ENCODE measurements around the gene VIPR2. TPM values are rescaled to one million over a fixed set of nuclear protein-coding genes. Genes with fewer than 3 reads are reported as not detected.

VIPR2 gene
- total and polyA plus RNA-seq, 2 of the 13 experiments (the other 11 are each of a cell fraction or from before 2014, with no cell fraction given), result not detected

DNA sequence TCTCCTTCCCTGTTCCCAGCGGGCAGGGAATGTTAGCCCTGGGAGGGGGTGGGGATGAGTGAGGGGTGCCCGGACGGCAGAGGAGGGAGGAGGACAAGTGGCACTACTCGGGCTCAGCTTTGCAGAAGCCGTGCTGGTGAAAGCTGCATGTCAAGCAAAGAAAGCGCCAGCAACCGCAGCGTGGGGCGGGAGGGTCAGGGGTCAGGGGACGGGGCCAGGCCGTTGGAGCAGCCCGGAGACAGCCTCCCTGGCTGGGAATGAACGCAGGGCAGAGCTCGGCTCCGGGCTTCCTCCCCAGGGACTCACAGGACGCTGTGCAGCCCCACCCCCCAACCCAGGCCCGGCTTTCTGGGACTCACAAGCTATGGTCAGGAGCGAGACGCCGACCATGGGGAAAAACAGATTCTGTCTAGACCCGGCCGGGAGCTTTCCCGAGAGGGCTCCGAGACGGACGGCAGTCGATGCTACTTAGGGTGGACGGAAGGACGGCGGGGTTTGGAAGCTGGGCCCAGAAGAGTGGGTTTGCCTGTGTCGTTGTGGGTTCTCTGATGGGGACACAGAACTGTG is 113.4 kb downstream of the VIPR2 start:
- no peaks in the 10 kb centered on the region; the same call in 1 of the 2 replicates for H3K4me1 ChIP-seq (ENCODE audit: insufficient read depth, low read length)
- POLR2A ChIA-PET, result no interaction called here
- intact Hi-C loops (cut with micrococcal nuclease; ENCODE audit: unreplicated experiment), result no loop called here
- in situ Hi-C loops (cut with HindIII; ENCODE audit: extremely low pct_ligation_motif_present, low pct_unique_long_range_greater_than_20kb), result no loop called here
- no peak overlapping the region for H3K9ac ChIP-seq (ENCODE audit: insufficient read depth, low read depth, low read length)
- peak; percentile 27 for ATAC-seq
- no peak overlapping the region for H3K27ac ChIP-seq (ENCODE audit: extremely low read length, insufficient read depth, low read length)
- H3K79me2 ChIP-seq (ENCODE audit: insufficient read depth, low read length), result no peaks in the 10 kb centered on the region
- WGBS (ENCODE audit: low lambda C conversion rate), result 56% methylated on average over 22 of the region's 31 CpGs
- no peaks in the 10 kb centered on the region for H3K36me3 ChIP-seq (replicated peaks in 1 of 2; ENCODE audit: control insufficient read depth in 1 of 2, insufficient read depth in 2 of 2, low read length in 2 of 2)
- H4K20me1 ChIP-seq (ENCODE audit: insufficient read depth, low read length), result no peaks in the 10 kb centered on the region
- no peak for FAIRE-seq
- TF ChIP-seq HNRNPL (IDR thresholded peaks at IDR 0.05; ENCODE audit: low read depth, low read length) (0 out of 2 replicates have a peak, but pooled peaks have one; percentile 1), ZNF263 (CRISPR knock-in tag; IDR thresholded peaks at IDR 0.05) (0 out of 2 replicates have a peak, but pooled peaks have one; percentile 26), KDM5B (CRISPR knock-in tag; IDR thresholded peaks at IDR 0.05; ENCODE audit: borderline replicate concordance) (0 out of 2 replicates have a peak, but pooled peaks have one; percentile 6)
- TF ChIP-seq, protein P1, sequence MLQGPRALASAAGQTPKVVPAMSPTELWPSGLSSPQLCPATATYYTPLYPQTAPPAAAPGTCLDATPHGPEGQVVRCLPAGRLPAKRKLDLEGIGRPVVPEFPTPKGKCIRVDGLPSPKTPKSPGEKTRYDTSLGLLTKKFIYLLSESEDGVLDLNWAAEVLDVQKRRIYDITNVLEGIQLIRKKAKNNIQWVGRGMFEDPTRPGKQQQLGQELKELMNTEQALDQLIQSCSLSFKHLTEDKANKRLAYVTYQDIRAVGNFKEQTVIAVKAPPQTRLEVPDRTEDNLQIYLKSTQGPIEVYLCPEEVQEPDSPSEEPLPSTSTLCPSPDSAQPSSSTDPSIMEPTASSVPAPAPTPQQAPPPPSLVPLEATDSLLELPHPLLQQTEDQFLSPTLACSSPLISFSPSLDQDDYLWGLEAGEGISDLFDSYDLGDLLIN (CRISPR knock-in tag; IDR thresholded peaks at IDR 0.05; ENCODE audit: borderline replicate concordance), result no peak
- no peak for DNase-seq (ENCODE audit: low spot score)
- CTCF ChIA-PET (ENCODE audit: low intra/inter-chr PET ratio, low total read pairs), result no interaction called here
- H3K4me2 ChIP-seq (ENCODE audit: low read depth, low read length), result peak overlapping the region; percentile 83
- BruUV-seq (replicated peaks), result no TSS peak
- H3K9me3 ChIP-seq (ENCODE audit: low read length), result no peaks in the 10 kb centered on the region
- peaks cover 1 to 73% of the 10 kb centered on the region in 2 experiments; a peak in 3 of 5 replicates for H3K27me3 ChIP-seq (ENCODE audit: control insufficient read depth in 1 of 2, insufficient read depth in 2 of 2, low read length in 2 of 2)
- no peak overlapping the region for H2AFZ ChIP-seq (ENCODE audit: low read length)
- H3K4me3 ChIP-seq (replicated peaks in 1 of 3; ENCODE audit: insufficient read depth in 1 of 3, low read depth in 2 of 3, low read length in 3 of 3), result peak overlapping the region; percentile 48 to 72 (median 52); a peak in 5 of 6 replicates

DNA sequence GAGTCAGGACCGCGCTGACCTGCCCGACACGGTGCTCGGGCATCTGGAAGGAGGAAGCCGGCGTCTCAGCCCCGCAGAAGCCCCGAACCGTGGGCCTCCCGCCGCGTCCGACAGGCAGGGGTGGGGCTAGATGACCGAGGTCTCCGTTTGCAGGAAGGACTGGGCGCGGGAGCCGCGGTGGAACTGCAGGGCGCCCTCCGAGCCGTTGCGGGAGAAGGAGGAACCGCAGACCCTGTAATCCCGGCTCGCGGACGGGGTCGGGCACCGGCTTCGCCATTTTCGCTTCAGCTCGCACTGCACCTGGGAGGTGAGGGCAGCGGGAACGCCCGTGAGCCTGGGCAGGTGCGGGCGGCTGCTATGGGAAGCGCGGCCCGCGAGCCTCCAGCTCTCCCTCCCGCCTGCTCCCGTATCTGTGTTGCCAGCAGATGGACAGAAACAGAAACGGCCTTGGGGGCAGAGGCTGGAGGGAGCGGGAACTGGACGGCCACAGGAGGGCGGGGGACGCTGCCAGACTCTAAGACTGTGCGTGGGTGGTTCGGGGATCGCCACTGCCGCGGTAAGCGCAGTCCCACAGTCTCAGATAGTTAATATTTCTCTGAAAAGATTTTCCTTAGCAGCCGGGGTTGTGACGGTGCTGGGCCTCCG is 114.1 kb downstream of the VIPR2 start:
- no TSS peak for BruUV-seq (replicated peaks)
- H3K27me3 ChIP-seq (ENCODE audit: control insufficient read depth in 1 of 2, insufficient read depth in 2 of 2, low read length in 2 of 2), result peaks cover 1 to 72% of the 10 kb centered on the region in 2 experiments; a peak in 3 of 5 replicates
- ChIA-PET CTCF (ENCODE audit: low intra/inter-chr PET ratio, low total read pairs) (no interaction called here), POLR2A (no interaction called here)
- peak overlapping the region; percentile 83 for H3K4me2 ChIP-seq (ENCODE audit: low read depth, low read length)
- no peak overlapping the region for H3K27ac ChIP-seq (ENCODE audit: extremely low read length, insufficient read depth, low read length)
- 9% methylated on average over 6 of the region's 59 CpGs for WGBS (ENCODE audit: low lambda C conversion rate)
- H3K36me3 ChIP-seq (replicated peaks in 1 of 2; ENCODE audit: control insufficient read depth in 1 of 2, insufficient read depth in 2 of 2, low read length in 2 of 2), result no peaks in the 10 kb centered on the region
- in situ Hi-C loops (cut with HindIII; ENCODE audit: extremely low pct_ligation_motif_present, low pct_unique_long_range_greater_than_20kb), result no loop called here
- H3K4me3 ChIP-seq (replicated peaks in 1 of 3; ENCODE audit: insufficient read depth in 1 of 3, low read depth in 2 of 3, low read length in 3 of 3), result peak overlapping the region; percentile 48 to 72 (median 52); a peak in 5 of 6 replicates
- no peak overlapping the region for H2AFZ ChIP-seq (ENCODE audit: low read length)
- H3K9ac ChIP-seq (ENCODE audit: insufficient read depth, low read depth, low read length), result peak overlapping the region; percentile 31; the same call in 1 of the 2 replicates
- no peaks in the 10 kb centered on the region for H3K9me3 ChIP-seq (ENCODE audit: low read length)
- peak; percentile 91 for ATAC-seq
- FAIRE-seq, result no peak
- H3K79me2 ChIP-seq (ENCODE audit: insufficient read depth, low read length), result no peaks in the 10 kb centered on the region
- H3K4me1 ChIP-seq (ENCODE audit: insufficient read depth, low read length), result no peaks in the 10 kb centered on the region; the same call in 1 of the 2 replicates
- peak; percentile 46 for DNase-seq (ENCODE audit: low spot score)
- intact Hi-C loops (cut with micrococcal nuclease; ENCODE audit: unreplicated experiment), result no loop called here
- H4K20me1 ChIP-seq (ENCODE audit: insufficient read depth, low read length), result no peaks in the 10 kb centered on the region
- no peak for TF ChIP-seq ISX (CRISPR knock-in tag; conservative IDR thresholded peaks at IDR 0.05)
- 0 out of 2 replicates have a peak, but pooled peaks have one; percentile 15 for TF ChIP-seq GATAD2A (CRISPR knock-in tag; IDR thresholded peaks at IDR 0.05)
- TF ChIP-seq TEAD3 (CRISPR knock-in tag; optimal IDR thresholded peaks at IDR 0.05; ENCODE audit: borderline replicate concordance), result no peak
- TF ChIP-seq, protein P2, sequence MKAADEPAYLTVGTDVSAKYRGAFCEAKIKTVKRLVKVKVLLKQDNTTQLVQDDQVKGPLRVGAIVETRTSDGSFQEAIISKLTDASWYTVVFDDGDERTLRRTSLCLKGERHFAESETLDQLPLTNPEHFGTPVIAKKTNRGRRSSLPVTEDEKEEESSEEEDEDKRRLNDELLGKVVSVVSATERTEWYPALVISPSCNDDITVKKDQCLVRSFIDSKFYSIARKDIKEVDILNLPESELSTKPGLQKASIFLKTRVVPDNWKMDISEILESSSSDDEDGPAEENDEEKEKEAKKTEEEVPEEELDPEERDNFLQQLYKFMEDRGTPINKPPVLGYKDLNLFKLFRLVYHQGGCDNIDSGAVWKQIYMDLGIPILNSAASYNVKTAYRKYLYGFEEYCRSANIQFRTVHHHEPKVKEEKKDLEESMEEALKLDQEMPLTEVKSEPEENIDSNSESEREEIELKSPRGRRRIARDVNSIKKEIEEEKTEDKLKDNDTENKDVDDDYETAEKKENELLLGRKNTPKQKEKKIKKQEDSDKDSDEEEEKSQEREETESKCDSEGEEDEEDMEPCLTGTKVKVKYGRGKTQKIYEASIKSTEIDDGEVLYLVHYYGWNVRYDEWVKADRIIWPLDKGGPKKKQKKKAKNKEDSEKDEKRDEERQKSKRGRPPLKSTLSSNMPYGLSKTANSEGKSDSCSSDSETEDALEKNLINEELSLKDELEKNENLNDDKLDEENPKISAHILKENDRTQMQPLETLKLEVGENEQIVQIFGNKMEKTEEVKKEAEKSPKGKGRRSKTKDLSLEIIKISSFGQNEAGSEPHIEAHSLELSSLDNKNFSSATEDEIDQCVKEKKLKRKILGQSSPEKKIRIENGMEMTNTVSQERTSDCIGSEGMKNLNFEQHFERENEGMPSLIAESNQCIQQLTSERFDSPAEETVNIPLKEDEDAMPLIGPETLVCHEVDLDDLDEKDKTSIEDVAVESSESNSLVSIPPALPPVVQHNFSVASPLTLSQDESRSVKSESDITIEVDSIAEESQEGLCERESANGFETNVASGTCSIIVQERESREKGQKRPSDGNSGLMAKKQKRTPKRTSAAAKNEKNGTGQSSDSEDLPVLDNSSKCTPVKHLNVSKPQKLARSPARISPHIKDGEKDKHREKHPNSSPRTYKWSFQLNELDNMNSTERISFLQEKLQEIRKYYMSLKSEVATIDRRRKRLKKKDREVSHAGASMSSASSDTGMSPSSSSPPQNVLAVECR (CRISPR knock-in tag; IDR thresholded peaks at IDR 0.05; ENCODE audit: borderline replicate concordance), result no peak; the same call in 1 of the 2 replicates
- TF ChIP-seq ZFP1 (CRISPR knock-in tag; IDR thresholded peaks at IDR 0.05), result no peak
- no peak for TF ChIP-seq KDM6A (CRISPR knock-in tag; IDR thresholded peaks at IDR 0.05; ENCODE audit: low read depth)
- no peak for TF ChIP-seq NCOA5 (CRISPR knock-in tag; IDR thresholded peaks at IDR 0.05)
- no peak for TF ChIP-seq KLF13 (CRISPR knock-in tag; IDR thresholded peaks at IDR 0.05)
